PC-3 (cell line): ENCODE data around the gene DNAJC10.

Experiments used
- CTCF ChIP-seq: fragments of 300-600 bp; sonication (generic); conservative IDR thresholded peaks from 2 replicates; pipeline ENCODE4 v1.5.1; 2017; ENCODE audit warnings: antibody characterized with exemption, low read depth, mild to moderate bottlenecking, low read length
- EZH2 ChIP-seq: fragments of 300-600 bp; sonication (generic); IDR thresholded peaks from one replicate; pipeline ENCODE4 v1.6.1; 2017; ENCODE audit warnings: antibody characterized with exemption, mild to moderate bottlenecking, low read length; ENCODE audit not compliant: unreplicated experiment

DNA sequence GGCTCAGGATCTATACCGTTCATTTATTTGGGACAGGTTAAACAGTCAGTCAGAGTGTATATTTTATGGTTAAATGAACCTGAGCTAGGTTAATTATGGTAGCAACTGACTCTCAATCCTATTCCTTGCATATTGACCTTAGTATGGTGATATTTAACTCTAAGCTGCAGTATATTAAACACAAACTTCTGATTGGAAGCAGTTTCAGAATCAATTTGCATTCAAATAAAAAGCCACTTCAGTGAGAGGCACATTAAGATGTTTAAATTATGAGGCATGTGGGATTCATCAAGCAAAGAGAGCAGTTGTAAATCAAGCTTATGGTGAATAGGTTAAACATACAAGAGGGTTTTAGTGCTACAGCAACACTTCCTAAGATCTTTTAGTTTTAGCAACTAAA lies 110.0 kb downstream of the DNAJC10 start:
- TF ChIP-seq CTCF = no peak
- TF ChIP-seq EZH2 = no peak
